Measurements from ENCODE around the gene BOD1L2.

DNA sequence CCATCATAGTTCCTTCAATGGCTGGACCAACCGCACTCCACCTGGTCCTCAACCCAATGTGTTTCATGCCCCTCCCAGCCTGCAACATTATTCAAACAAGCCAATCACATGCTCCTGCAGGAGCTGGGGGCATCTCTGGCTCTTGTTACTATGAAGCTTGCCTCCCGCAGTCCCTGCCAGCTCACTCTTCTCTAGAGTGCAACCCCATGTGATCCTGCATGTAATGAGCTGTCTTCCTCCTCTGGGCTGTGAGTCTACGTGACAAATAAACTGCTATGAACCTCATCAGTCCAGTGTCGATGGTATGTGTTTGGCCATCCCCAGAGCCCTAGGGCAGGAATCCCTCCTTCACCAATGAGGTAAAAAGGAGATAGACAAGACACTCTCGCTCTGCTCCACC, 15.8 kb upstream of the BOD1L2 start:
- TF ChIP-seq, protein P1, sequence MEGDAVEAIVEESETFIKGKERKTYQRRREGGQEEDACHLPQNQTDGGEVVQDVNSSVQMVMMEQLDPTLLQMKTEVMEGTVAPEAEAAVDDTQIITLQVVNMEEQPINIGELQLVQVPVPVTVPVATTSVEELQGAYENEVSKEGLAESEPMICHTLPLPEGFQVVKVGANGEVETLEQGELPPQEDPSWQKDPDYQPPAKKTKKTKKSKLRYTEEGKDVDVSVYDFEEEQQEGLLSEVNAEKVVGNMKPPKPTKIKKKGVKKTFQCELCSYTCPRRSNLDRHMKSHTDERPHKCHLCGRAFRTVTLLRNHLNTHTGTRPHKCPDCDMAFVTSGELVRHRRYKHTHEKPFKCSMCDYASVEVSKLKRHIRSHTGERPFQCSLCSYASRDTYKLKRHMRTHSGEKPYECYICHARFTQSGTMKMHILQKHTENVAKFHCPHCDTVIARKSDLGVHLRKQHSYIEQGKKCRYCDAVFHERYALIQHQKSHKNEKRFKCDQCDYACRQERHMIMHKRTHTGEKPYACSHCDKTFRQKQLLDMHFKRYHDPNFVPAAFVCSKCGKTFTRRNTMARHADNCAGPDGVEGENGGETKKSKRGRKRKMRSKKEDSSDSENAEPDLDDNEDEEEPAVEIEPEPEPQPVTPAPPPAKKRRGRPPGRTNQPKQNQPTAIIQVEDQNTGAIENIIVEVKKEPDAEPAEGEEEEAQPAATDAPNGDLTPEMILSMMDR (IDR thresholded peaks at IDR 0.05): no peak
- TF ChIP-seq EP300 (IDR thresholded peaks at IDR 0.05): no peak
